ENCODE results near the gene ITGA3. TPM values are rescaled to one million over a fixed set of nuclear protein-coding genes. Genes with fewer than 3 reads are reported as not detected.
A peak's percentile ranks its signal among the peaks of the same experiment; 100 is the strongest.

ITGA3 gene
- total and polyA plus RNA-seq, 2 of the 13 experiments (the other 11 are each of a cell fraction or from before 2014, with no cell fraction given) = 0.48 to 0.69 TPM

- TF ChIP-seq ZNF207 (IDR thresholded peaks at IDR 0.05; ENCODE audit: borderline replicate concordance) (no peak), PAX8 (CRISPR knock-in tag; IDR thresholded peaks at IDR 0.05; ENCODE audit: borderline replicate concordance) (no peak), ZBTB2 (CRISPR knock-in tag; IDR thresholded peaks at IDR 0.05; ENCODE audit: low read depth) (no peak), BATF2 (CRISPR knock-in tag; IDR thresholded peaks at IDR 0.05) (no peak), PCBP2 (optimal IDR thresholded peaks at IDR 0.05; ENCODE audit: low read depth, low read length, poor library complexity, severe bottlenecking) (no peak), ZNF777 (CRISPR knock-in tag; IDR thresholded peaks at IDR 0.05) (no peak), CC2D1A (CRISPR knock-in tag; IDR thresholded peaks at IDR 0.05) (no peak), SRSF9 (IDR thresholded peaks at IDR 0.05; ENCODE audit: borderline replicate concordance, insufficient read depth, low read depth, low read length, poor library complexity, severe bottlenecking) (no peak), SRY (CRISPR knock-in tag; IDR thresholded peaks at IDR 0.05) (no peak), ZNF44 (CRISPR knock-in tag; IDR thresholded peaks at IDR 0.05) (no peak), DPF2 (CRISPR knock-in tag; IDR thresholded peaks at IDR 0.05; ENCODE audit: borderline replicate concordance, low read depth) (no peak; the same call in 1 of the 2 replicates), NR2F6 (IDR thresholded peaks at IDR 0.05) (no peak), NR2F6 (CRISPR knock-in tag; IDR thresholded peaks at IDR 0.05) (0 out of 2 replicates have a peak, but pooled peaks have one; percentile 5), MNT (IDR thresholded peaks at IDR 0.05) (0 out of 2 replicates have a peak, but pooled peaks have one; percentile 20), STAT6 (CRISPR knock-in tag; IDR thresholded peaks at IDR 0.05; ENCODE audit: borderline replicate concordance) (no peak), NCOA2 (CRISPR knock-in tag; IDR thresholded peaks at IDR 0.05) (no peak; the same call in 1 of the 2 replicates), CBX1 (IDR thresholded peaks at IDR 0.05; ENCODE audit: low read depth) (no peak), SAP130 (CRISPR knock-in tag; IDR thresholded peaks at IDR 0.05; ENCODE audit: low read depth) (peak; percentile 72), ETV6 (CRISPR knock-in tag; conservative IDR thresholded peaks at IDR 0.05) (no peak), ZNF543 (CRISPR knock-in tag; IDR thresholded peaks at IDR 0.05) (no peak), SOX13 (IDR thresholded peaks at IDR 0.05) (no peak), SOX13 (CRISPR knock-in tag; conservative IDR thresholded peaks at IDR 0.05 in 1 of 2, IDR thresholded peaks at IDR 0.05 in 1 of 2) (0 out of 4 replicates have a peak, but pooled peaks of 1 of the 2 experiments have one; percentile 27), NFYC (CRISPR knock-in tag; IDR thresholded peaks at IDR 0.05) (no peak), HDAC1 (CRISPR knock-in tag; IDR thresholded peaks at IDR 0.05) (no peak), GATAD2A (CRISPR knock-in tag; IDR thresholded peaks at IDR 0.05) (peak; percentile 51), SP140L (CRISPR knock-in tag; IDR thresholded peaks at IDR 0.05; ENCODE audit: borderline replicate concordance) (no peak)
These were observed 45.6 kb downstream of the ITGA3 start (continued) for GRCh38 chr17:50101346-50102163.
